Dedifferentiated amniotic fluid mesenchymal stem cell (primary cell): ENCODE results near the gene NRP1.
A peak's percentile ranks its signal among the peaks of the same experiment; 100 is the strongest.
"Not testable (repeated sequence)": the region's sequence is repeated elsewhere in the genome, so short reads cannot be mapped to it uniquely, and the experiment has no call there.

Experiments
- DNase-seq: peaks from one replicate; pipeline ENCODE4 v3.0.0-alpha.2; 2016; ENCODE audit errors: extremely low spot score

The NRP1 gene

DNA sequence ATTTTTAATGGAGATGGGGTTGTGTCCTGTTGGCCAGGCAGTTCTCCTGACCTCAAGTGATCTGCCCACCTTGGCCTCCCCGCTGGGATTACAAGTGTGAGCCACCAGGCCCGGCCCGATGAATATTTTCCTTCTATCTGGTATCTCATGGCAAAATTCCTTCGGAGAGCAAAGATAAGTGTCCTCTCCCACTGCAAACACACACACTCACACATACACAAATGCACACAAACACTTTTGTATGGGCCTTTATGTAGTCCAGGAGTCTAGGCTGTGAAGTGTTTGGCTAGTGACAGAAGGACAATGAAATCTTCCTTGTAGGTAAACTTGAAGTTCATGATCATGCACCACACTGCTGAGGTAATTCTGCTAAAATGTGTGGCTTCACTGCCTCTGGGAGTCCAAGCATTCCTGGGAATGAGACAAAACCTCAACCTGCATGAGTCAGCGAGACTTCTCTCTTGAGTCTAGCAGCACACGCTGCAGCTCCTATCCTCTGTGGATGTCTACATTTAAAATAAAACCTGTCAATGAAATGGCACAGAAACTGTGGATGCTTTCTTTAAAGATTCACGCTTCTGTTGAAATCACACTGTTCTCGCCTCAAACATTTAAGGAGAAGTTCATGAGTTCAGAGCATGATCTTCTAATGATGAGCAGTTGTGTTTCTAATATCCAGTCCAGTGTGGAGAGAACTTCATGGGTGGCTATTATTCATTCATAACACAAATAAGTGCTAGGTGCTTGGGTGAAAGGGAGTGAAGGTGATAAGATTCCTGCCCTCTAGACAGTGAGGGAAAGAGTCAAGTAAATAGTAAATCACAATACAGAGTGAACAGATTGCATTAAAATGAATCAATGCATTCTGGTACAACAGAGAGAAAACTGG lies 96.5 kb downstream of the NRP1 start:
- DNase-seq, result peak; percentile 91

DNA sequence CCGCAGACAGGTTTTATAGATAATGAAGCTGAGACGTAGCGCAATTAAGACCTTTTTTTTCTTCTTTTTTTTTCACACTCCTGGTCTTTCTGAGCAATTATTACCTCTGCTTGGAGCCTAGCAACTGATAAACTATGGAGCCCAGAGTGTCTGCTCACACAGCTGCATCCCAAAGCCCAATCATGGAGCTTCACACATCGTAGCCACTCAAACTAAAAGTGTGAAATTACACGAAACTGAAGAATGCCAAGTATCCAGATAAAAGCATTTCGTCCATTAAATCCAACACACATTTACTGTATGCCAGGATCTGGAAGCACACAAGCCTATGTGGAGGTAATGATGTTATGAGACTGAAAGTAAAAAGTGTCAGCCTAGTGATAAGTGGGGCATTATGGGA lies 97.6 kb downstream of the NRP1 start:
- DNase-seq, result no peak

DNA sequence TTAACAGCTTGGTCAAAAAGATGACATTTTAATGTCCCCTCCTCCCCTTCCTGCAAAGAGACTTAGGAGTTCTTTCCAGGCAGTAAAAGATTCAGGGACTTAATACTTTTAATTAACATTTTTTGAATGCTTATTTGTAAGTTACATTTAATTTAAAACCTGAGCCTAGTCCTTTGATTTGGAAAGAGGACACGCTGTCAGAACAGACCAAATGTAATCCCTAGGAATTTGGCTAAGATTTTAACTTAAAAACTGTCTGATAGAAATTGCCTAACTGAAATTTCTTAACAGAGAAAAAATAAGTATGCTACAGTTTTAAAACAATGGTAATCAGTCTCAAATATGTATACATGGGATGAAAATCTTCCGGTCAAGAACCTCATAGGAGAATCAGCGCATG lies 98.5 kb downstream of the NRP1 start:
- no peak for DNase-seq

DNA sequence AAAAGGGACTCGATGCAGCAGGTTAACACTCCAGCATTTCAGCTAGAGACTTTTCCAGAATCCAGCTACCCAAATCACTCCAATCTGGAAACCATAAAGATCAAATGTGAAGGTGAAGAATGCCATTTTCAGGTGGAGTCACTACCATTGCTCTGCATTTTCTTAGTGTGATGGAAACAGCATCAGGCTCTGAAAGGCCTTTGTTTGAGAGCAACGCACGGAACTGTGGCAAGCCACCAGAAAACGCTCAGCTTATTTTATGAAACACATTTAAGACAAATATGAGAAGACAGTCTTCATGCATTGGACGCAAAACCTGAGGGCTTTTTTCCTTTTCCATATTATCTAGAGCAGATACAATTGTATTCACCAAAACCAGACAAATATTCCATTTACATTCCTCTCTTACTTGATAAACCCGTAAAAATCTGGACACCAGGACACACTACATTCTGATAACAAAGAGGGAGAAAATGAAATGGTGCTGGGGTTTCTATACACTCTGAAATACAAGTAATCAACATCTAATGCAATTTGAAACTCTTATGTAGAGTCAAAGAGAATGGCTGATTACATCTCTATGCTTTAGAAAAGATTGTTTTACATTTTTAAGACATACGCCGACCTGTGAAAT lies 99.1 kb downstream of the NRP1 start:
- DNase-seq, result no peak

DNA sequence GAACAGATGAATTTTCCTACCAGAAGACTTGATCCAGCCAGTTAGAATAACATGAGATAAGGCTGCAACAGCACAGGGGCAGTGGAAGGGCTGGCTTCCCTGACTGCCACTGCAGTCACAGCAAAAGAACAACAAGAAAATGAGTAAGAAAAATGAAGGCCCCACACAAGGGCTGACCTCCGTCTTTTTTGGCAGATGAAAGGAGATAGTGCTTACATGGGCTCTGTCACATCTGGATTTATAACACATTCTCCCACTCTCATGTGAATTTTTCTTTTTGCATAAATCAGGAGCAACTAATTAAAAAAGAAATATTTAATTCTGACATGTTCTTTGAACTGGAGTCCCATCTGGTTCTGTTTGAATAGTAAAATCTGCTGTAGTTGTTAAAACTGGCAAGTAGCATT lies 99.6 kb downstream of the NRP1 start:
- no peak for DNase-seq

DNA sequence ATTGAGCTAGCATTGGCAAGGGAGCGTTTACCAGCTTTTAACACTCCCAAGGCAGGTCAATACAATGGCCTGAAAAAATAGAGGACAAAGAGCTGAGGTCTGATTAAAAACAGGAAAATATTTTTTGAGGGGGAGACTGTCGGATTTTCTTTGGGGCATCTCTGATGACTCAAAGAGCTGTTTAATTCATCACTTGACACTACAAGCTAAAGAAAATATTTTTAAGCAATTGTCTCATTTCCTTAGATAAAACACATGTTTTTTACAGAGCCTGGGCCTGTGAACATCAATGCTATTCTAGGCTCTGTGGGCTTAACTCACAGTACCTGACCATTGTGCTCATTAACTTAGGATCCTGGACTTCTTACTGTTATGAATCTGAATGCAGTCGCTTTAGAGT lies 100.8 kb downstream of the NRP1 start:
- no peak for DNase-seq

DNA sequence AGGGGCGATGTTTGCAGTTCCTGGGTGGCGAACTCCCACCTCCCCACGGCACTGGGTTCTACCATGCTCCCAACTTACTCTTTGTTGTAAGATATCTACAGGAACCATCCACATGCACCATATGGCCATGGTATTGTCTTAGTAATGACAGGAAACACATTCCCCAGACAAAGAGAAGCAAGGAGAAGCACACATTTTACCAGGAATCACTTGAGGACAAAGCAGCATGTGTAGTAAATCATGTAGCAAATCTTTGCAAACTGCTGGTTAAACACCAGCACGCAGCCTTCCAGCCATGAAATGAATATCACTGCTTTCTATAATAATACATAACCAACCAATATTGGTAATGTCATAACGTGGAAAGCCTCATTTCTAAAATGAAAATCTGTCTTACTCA lies 101.2 kb downstream of the NRP1 start:
- no peak for DNase-seq

DNA sequence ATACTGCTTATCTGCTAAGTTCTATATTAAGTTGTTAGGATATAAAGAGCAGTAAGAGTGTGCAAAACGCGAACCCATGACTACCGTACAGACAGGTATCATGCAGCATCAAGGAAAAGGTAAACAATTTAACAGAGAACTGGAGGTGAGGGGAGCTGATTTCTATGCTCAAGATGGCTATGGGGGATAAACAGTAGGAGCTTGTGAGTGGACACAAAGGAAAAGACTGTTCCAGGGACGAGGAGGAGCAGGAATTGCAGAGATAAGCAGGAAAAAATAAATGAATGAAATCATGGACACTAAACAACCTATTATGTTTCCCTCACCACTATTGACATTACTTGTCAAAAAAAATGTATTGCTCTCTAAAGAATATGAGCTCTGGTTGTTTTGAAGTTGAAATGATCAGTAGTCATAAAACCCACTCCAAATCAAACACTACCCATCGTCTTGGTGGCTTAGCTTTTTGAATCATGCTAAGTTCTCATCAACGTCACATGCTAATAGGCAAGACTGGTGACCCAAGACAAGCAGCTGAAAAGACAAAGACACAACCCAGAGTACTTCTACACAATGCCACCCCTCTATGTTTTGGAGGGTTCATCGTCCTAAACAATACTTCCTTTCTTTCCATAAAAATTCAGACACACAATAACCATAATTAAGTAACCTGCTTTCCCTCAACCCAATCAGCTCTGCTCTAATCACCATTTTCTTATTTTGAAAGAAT lies 102.7 kb downstream of the NRP1 start:
- DNase-seq, result no peak

DNA sequence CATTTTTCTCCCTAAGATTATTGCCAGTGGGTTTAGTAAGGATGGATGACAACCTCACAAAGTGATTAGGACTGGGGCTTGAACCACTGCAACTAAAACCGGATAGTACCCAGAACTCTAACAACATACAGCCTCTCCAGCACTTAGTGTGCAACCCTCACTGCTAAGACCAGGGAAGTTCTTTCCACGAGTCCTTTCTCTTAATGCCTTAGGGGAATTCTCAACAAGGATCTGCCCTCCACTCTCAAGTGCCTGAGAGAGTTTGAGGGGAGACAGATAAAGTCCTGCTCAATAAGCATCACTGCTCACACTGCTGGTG lies 104.6 kb downstream of the NRP1 start:
- no peak for DNase-seq

DNA sequence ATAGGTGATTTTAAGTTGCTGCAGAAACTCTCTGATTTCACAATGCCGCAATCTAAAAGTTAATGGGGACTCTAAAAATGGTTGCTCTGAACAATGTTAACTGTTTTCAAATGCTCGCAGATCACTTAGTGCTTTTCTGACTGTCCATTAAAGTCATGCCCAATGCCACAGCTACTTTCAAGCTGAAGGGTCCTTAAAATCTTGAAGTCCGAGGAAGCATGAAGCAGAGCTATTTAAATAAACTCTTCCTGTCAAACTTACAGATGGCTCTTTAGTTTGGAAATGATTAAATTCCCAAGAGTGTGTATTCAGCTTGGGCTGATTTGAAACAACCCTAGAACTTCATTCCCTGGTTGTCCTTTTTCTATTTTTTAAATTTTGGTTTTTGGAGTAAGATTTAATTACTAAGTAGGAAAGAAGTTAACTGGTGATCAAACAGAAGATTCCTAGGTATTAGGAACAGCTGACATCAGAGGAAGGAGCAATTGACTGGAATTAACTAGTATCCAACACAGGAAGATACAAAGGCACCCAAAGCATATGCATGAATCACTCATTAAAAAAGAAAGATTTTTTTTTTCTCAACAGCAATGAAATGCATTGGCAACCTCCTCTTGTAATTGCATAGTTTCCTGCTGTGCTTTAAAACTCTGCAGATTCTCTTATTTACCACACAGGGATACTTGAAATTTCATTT lies 105.1 kb downstream of the NRP1 start:
- peak; percentile 65 for DNase-seq

DNA sequence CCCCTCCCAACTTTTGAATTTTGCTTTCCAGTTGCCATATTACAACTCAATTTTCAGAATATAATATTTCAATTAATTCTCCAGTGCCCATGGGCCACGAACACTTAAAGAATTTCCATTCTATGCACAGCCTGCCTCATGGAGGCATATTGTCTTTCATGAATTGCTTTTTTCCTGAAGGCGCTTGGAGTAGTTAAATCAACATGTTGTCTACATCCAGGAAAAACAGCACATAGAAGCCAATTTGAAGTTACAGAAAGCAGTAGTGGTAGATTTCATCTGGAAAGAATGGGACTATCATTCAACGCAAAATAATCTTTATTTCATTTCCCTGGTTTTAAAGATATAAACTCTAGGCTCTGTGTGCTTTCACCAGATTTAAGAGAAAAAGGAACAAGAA lies 106.0 kb downstream of the NRP1 start:
- no peak for DNase-seq

DNA sequence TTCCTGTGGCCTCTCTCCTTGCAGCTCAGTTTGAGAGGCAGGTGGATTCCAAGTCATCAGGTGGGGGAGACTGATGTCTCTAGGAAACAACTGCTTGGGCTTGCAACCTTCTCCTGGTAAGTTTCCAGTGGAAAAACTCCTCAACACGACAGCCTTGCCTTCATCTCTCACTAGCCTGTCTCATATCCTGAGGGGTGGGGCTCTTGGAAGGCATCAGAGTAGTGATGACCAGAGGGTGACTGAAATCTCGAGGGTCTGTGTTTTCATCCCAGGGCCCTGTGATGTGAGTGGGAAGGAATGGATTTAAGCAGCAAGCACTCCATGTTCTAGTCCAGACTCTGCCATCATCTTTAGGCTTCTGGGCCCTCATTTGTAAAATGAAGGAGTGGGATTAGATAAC lies 107.0 kb downstream of the NRP1 start:
- DNase-seq, result no peak

DNA sequence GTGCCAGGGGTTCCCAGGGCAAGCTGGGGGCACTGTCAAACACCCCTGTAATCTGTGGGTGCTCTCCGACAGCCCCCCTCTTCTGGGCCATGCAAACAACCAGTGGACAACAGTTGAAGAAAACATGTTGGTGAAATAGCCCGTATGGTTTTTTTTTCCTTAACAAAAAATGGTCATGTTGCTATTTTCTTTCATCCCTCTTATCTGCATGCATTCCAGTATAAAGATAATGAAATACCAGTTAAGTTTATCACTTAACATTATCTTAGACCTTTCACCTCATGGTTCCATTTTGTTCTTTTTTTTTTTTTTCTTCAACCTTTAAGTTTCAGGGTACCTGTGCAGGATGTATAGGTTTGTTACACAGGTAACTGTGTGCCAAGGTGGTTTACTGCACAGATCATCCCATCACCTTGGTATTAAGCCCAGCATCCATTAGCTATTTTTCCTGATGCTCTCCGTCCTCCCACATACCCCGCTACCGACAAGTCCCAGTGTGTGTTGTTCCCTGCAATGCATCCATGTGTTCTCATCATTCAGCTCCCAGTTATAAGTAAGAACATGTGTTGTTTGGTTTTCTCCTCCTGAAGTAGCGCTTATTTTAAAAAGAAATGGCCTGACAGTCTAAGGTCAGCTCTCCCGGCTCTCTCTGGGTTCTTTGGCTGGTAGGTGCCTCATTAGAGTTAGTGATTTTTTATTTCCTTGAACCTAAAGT lies 110.1 kb downstream of the NRP1 start:
- no peak for DNase-seq

DNA sequence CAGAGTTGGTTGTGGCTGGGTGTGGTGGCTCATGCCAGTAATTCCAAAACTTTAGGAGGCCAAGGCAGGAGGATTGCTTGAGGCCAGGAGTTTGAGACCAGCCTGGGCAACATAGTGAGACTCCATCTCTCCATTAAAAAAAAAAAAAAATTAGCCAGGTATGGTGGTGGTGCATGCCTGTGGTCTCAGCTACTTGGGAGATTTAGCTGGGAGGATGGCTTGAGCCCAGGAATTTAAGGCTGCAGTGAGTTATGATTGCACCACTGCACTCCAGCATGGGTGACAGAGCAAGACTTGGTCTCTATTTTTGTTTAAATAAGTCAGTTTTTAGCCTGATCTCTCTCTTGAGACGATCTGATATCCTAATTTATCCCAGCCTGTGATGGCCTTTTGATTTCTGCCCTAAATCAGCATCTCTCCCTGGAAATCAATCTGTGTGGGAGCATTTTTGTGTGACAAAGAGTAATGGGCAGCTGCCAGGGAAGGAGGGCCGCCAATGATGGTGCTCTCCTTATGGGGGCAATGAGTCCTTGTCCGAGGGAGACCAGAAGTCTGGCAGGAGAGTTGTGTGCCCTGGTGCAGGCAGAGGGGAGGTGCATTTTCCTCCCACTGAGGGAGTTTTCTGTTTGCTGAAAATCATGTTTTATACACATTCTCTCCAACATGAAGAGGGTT lies 111.0 kb downstream of the NRP1 start:
- no peak for DNase-seq

DNA sequence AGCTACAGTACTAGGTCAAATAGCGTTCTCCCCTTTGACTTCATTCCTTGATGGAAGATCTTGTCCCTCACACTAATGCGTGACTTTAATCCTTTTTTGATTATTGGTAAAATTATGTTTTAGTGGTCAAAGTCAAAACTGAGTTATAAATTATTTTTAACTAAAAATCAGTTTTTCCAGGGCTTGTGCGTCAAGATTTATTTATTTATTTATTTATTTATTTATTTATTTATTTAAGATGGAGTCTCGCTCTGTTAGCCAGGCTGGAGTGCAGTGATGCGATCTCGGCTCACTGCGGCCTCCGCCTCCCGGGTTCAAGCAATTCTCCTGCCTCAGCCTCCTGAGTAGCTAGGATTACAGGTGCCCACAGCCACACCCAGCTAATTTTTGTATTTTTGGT lies 112.2 kb downstream of the NRP1 start:
- not testable (repeated sequence) for DNase-seq

DNA sequence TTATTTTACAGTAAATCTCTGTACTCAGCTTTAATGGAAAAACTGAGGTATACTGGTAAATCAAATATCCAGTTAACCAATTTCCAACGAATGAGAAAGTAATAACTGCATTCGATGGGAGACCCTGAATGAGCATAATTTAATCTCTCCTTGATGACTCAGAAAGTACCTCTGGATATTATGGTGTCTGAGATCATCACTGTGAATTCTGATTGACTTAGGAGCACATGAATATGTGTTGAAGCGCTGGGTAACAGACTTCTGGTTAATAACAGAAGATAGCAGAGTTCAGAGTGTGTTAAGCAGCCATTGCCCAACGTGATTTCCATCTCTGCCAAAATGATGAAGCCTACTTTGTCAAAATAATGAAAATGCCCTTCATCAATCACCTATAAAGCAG lies 116.6 kb downstream of the NRP1 start:
- DNase-seq, result no peak

DNA sequence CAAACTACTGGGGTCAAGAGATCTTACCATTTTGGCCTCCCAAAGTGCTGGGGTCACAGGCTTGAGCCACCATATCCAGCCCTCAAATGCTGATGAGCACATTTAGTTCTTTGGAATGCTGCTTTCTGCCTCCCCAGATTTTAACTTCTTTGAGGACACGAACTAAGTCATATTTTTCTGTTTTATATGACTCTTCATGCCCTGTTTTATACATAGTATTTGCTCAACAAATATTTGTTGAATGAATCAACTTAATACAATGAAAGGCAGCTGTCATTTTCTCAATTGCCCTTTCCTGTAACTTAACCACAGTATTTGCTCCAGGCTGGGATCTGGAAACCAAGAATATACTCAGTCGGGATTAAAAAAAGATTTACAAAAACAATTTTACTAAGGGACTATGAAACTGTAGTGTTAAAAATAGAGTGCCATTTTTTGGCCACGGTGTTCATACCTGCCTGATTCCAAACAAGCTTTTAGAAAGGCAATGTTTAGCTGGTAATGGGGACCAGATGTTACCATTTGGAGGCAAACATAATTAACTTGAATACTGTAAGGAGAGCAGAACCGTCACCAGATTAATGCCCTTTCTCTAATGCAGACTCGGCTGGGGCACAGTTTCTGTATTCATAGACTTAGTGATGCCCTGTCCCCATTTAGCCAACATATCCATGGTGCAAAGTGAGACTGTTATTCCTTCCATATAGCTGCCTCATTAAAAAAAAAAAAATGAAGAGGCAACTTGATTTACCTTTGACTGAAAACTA lies 117.6 kb downstream of the NRP1 start:
- peak; percentile 66 for DNase-seq

DNA sequence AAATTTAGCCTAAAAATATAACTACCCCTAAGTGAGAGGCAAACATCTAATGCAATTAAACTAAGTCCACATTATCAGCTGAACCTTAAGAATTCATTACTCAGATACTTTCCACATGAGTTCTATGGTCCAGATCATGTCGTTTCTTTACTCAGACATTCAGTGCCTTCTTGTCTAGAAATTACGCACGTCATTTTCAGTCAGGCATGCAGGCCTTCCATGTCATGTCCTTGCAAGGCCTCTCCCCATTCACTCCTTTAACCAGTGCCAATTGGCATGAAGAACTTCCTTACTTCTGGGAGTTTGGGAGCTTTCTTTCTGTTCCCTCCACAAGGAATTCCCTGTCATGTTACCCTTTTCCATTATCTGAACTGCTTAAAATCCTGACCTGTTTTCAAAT lies 118.8 kb downstream of the NRP1 start:
- DNase-seq, result peak; percentile 88

DNA sequence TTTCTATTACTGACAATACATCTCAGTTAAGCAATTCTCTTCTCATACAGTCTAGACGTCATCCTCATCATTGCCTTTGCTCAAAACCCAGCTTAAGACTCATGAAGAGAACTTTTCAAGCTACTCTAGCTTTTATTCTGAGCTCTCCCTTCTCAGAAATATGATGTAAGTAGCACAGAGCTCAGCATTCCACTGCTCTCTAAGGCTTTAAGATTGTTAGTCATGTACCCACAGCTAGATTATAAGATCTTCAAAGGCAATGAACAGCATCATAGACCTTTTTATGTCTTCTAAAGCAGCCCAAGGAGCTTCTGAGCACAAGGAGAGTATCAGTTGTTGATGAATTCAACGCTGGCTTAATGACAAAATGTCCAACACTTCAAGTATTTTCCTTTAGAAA lies 119.3 kb downstream of the NRP1 start:
- DNase-seq, result peak; percentile 78

DNA sequence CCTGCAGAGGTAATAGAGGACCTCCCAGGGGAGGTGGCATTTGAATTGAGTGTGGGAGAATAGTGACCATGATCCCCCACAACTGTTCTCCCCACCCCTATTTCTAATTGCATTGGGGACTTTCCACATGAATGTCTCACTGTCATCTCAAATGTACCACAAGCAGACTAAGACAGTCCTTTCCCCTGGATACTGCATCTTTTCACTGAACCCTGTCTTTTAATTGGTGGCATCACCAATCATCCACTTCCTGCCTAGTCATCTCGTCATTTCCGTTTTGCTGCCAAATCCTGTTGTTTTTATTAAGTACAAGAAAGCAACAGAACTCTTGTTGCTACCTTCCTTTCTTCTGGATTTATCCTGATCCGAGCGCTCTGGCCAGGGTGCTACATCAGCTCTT lies 120.3 kb downstream of the NRP1 start:
- no peak for DNase-seq
